ENCODE results near the gene RUSC2.
"Not testable (repeated sequence)": the region's sequence is repeated elsewhere in the genome, so short reads cannot be mapped to it uniquely, and the experiment has no call there.

RUSC2 gene

GRCh38 chr9:35498245-35498644, 8.3 kb downstream of the RUSC2 start:
- ATAC-seq, result not testable (repeated sequence)

GRCh38 chr9:35499029-35499700, 9.3 kb downstream of the RUSC2 start:
- ATAC-seq, result no peak

GRCh38 chr9:35499701-35500030, 9.8 kb downstream of the RUSC2 start:
- no peak for ATAC-seq

GRCh38 chr9:35500130-35500748, 10.3 kb downstream of the RUSC2 start:
- ATAC-seq, result peak; percentile 55 to 68

GRCh38 chr9:35501946-35502345, 12.0 kb downstream of the RUSC2 start:
- ATAC-seq, result no peak

GRCh38 chr9:35506359-35506758, 16.4 kb downstream of the RUSC2 start:
- no peak for ATAC-seq

- no peak for ATAC-seq
Observed at GRCh38 chr9:35508069-35508468, 18.2 kb downstream of the RUSC2 start.

GRCh38 chr9:35510383-35510753, 20.5 kb downstream of the RUSC2 start:
- no peak for ATAC-seq

GRCh38 chr9:35510754-35511428, 21.0 kb downstream of the RUSC2 start:
- no peak for ATAC-seq

GRCh38 chr9:35511453-35511852, 21.5 kb downstream of the RUSC2 start:
- no peak for ATAC-seq

GRCh38 chr9:35515766-35516165, 25.9 kb downstream of the RUSC2 start:
- no peak for ATAC-seq

- no peak for ATAC-seq
Observed at GRCh38 chr9:35516479-35516878, 26.6 kb downstream of the RUSC2 start.

GRCh38 chr9:35517131-35517530, 27.2 kb downstream of the RUSC2 start:
- ATAC-seq, result no peak

- ATAC-seq, result no peak
Observed at GRCh38 chr9:35517552-35518224, 27.8 kb downstream of the RUSC2 start.

GRCh38 chr9:35518225-35518821, 28.4 kb downstream of the RUSC2 start:
- ATAC-seq, result no peak

- ATAC-seq, result no peak
Observed at GRCh38 chr9:35518981-35519679, 29.2 kb downstream of the RUSC2 start.

GRCh38 chr9:35519692-35520363, 29.9 kb downstream of the RUSC2 start:
- no peak for ATAC-seq

GRCh38 chr9:35520364-35520710, 30.4 kb downstream of the RUSC2 start:
- ATAC-seq, result no peak

GRCh38 chr9:35521708-35522107, 31.8 kb downstream of the RUSC2 start:
- no peak for ATAC-seq

- no peak for ATAC-seq
Observed at GRCh38 chr9:35522187-35522586, 32.3 kb downstream of the RUSC2 start.

GRCh38 chr9:35522700-35523099, 32.8 kb downstream of the RUSC2 start:
- ATAC-seq, result no peak

GRCh38 chr9:35523556-35523955, 33.6 kb downstream of the RUSC2 start:
- not testable (repeated sequence) for ATAC-seq

Data from activated CD4-positive, CD25-positive, alpha-beta regulatory T cell treated with anti-CD3 and anti-CD28 coated beads, Interleukin-2, amount 50 U/mL, for 24 hours (primary cell).